CD4-positive, alpha-beta T cell (primary cell): ENCODE measurements around the gene DARS1. TPM values are rescaled to one million over a fixed set of nuclear protein-coding genes. Genes with fewer than 3 reads are reported as not detected.

Experiments used
- ATAC-seq: fragments of 200-7000 bp; cut with Tn5 transposase; one replicate; pipeline ENCODE4 v1.10.0; 2022; ENCODE audit warnings: mild to moderate bottlenecking; ENCODE audit not compliant: poor library complexity
- CTCF ChIA-PET: fragments of 350-600 bp; sonication (Branson Sonifier 250); formaldehyde crosslinking; loops from one replicate; lab custom pipeline; 2021; ENCODE audit warnings: antibody characterized with exemption, inconsistent platforms; lab: Charles Lee
- POLR2A ChIA-PET: fragments of 350-600 bp; sonication (Branson Sonifier 250); formaldehyde crosslinking; loops from one replicate; lab custom pipeline; 2021; ENCODE audit warnings: antibody characterized with exemption, inconsistent platforms; lab: Charles Lee
- DNase-seq, 14 experiments: peaks; one replicate each; pipeline ENCODE4 v3.0.0-alpha.2; 2013 to 2020; ENCODE audit warnings: mixed read lengths in 2 of 14
- H3K27ac ChIP-seq, 2 donors: one replicate each; pipeline versions ENCODE4 v1.5.1 to v1.7.0; 2013; ENCODE audit warnings: low read length in 2 of 2, low read depth in 1 of 2, mild to moderate bottlenecking in 1 of 2
- H3K27me3 ChIP-seq, 2 experiments: 1 replicate in 1 of 2; 2 replicates in 1 of 2; pipeline versions ENCODE4 v1.6.1 to v1.7.0; 2013; ENCODE audit warnings: low read length in 2 of 2, control low read depth in 1 of 2, mild to moderate bottlenecking in 1 of 2, moderate library complexity in 1 of 2; ENCODE audit not compliant: insufficient read depth in 2 of 2, control insufficient read depth in 1 of 2
- H3K36me3 ChIP-seq: one replicate; pipeline ENCODE4 v1.6.1; 2013; ENCODE audit warnings: low read length, control low read depth; ENCODE audit not compliant: insufficient read depth
- H3K4me1 ChIP-seq: one replicate; pipeline ENCODE4 v1.6.1; 2013; ENCODE audit warnings: low read length, control low read depth; ENCODE audit not compliant: insufficient read depth
- H3K4me3 ChIP-seq: one replicate; pipeline ENCODE4 v1.5.1; 2013; ENCODE audit warnings: mild to moderate bottlenecking, low read length, moderate library complexity
- H3K9me3 ChIP-seq, 2 experiments: 1 replicate in 1 of 2; 2 replicates in 1 of 2; pipeline versions ENCODE4 v1.6.1 to v1.7.0; 2013; ENCODE audit warnings: low read length in 2 of 2, mild to moderate bottlenecking in 2 of 2, control low read depth in 1 of 2, moderate library complexity in 1 of 2; ENCODE audit not compliant: control insufficient read depth in 1 of 2, insufficient read depth in 1 of 2
- H3K27ac Mint-ChIP-seq: one replicate; pipeline ENCODE4 v1.8.0; 2020; ENCODE audit warnings: mixed read lengths
- H3K27me3 Mint-ChIP-seq: one replicate; pipeline ENCODE4 v1.8.0; 2021; ENCODE audit warnings: mixed read lengths
- H3K36me3 Mint-ChIP-seq: one replicate; pipeline ENCODE4 v1.8.0; 2021; ENCODE audit warnings: low read depth, mixed read lengths
- H3K4me1 Mint-ChIP-seq: one replicate; pipeline ENCODE4 v1.8.0; 2021; ENCODE audit warnings: low read depth, mixed read lengths
- H3K4me3 Mint-ChIP-seq: one replicate; pipeline ENCODE4 v1.8.0; 2020; ENCODE audit warnings: mild to moderate bottlenecking, mixed read lengths
- H3K9me3 Mint-ChIP-seq: one replicate; pipeline ENCODE4 v1.8.0; 2020; ENCODE audit warnings: mixed read lengths
- CTCF ChIP-seq: fragments of 200-600 bp; IDR thresholded peaks from one replicate; pipeline ENCODE4 v1.8.0; 2022; ENCODE audit warnings: antibody characterized with exemption, mild to moderate bottlenecking
- intact Hi-C, 2 experiments: fragments of 100-400 bp; cut with DNase I in 1 of 2; cut with micrococcal nuclease in 1 of 2; formaldehyde crosslinking; loops; one replicate each; pipeline versions ENCODE4 v1.15.1 to v1.9.0; 2023 to 2025; cut with DNase I, micrococcal nuclease
- total RNA-seq, 174 experiments: library from RNA in 2 of 174; stranded (reverse) in 2 of 174; gene quantifications; one replicate each; pipeline ENCODE4 v1.2.3 and lab custom pipeline; 2021 to 2026

Gene DARS1
- total RNA-seq, 2 experiments from 2014 or later, result 38.2 to 41.7 TPM

- H3K27ac Mint-ChIP-seq, result no peak overlapping the region
- H3K36me3 Mint-ChIP-seq, result no peaks in the 10 kb centered on the region
- ATAC-seq, result no peak
- no peak for TF ChIP-seq CTCF
- no peaks in the 10 kb centered on the region for H3K27me3 ChIP-seq
- DNase-seq, result no peak
- ChIA-PET POLR2A (interaction anchor here (1.6 kb wide), 1 partner anchor 17 kb away, joined by 3 read pairs; no protein-coding TSS in a partner anchor), CTCF (no interaction called here)
- no peaks in the 10 kb centered on the region for H3K9me3 Mint-ChIP-seq
- H3K4me1 ChIP-seq, result peaks cover 8% of the 10 kb centered on the region
- H3K27me3 Mint-ChIP-seq, result no peaks in the 10 kb centered on the region
- H3K4me3 ChIP-seq, result no peak overlapping the region
- H3K4me3 Mint-ChIP-seq, result no peak overlapping the region
- intact Hi-C loops, result no loop called here
- no peak overlapping the region for H3K27ac ChIP-seq
- no peaks in the 10 kb centered on the region for H3K36me3 ChIP-seq
- H3K9me3 ChIP-seq, result no peaks in the 10 kb centered on the region
- peaks cover 10% of the 10 kb centered on the region for H3K4me1 Mint-ChIP-seq
These were observed 28.5 kb upstream of the DARS1 start for GRCh38 chr2:136013955-136014354.

- CTCF ChIA-PET, result no interaction called here
- POLR2A ChIA-PET, result interaction anchor here (1.6 kb wide), 1 partner anchor 16 kb away, joined by 3 read pairs; no protein-coding TSS in a partner anchor
- H3K36me3 Mint-ChIP-seq, result no peaks in the 10 kb centered on the region
- peaks cover 16% of the 10 kb centered on the region for H3K4me1 Mint-ChIP-seq
- no peak for DNase-seq
- intact Hi-C loops, result no loop called here
- Histone ChIP-seq H3K27me3 (no peaks in the 10 kb centered on the region), H3K27ac (no peak overlapping the region), H3K4me3 (no peak overlapping the region), H3K4me1 (peaks cover 16% of the 10 kb centered on the region), H3K36me3 (no peaks in the 10 kb centered on the region), H3K9me3 (no peaks in the 10 kb centered on the region)
- no peaks in the 10 kb centered on the region for H3K9me3 Mint-ChIP-seq
- H3K27me3 Mint-ChIP-seq, result no peaks in the 10 kb centered on the region
- no peak overlapping the region for H3K4me3 Mint-ChIP-seq
- no peak for TF ChIP-seq CTCF
- H3K27ac Mint-ChIP-seq, result no peak overlapping the region
- no peak for ATAC-seq
These were observed 27.8 kb upstream of the DARS1 start for GRCh38 chr2:136013136-136013685.

- Histone ChIP-seq H3K4me1 (peaks cover 25% of the 10 kb centered on the region), H3K36me3 (no peaks in the 10 kb centered on the region), H3K9me3 (no peaks in the 10 kb centered on the region), H3K4me3 (no peak overlapping the region), H3K27me3 (no peaks in the 10 kb centered on the region), H3K27ac (no peak overlapping the region)
- DNase-seq (no peak), ATAC-seq (no peak)
- Mint-ChIP-seq H3K4me3 (no peak overlapping the region), H3K4me1 (peaks cover 25% of the 10 kb centered on the region), H3K27me3 (no peaks in the 10 kb centered on the region), H3K27ac (no peak overlapping the region), H3K36me3 (no peaks in the 10 kb centered on the region), H3K9me3 (no peaks in the 10 kb centered on the region)
- POLR2A ChIA-PET, result no interaction called here
- TF ChIP-seq CTCF, result no peak
- intact Hi-C loops, result no loop called here
- CTCF ChIA-PET, result no interaction called here
These were observed 26.9 kb upstream of the DARS1 start for GRCh38 chr2:136012315-136012714.
